Parathyroid adenoma (tissue), 2 donors: Measurements from ENCODE around the gene TRIM28.
A peak's percentile ranks its signal among the peaks of the same experiment; 100 is the strongest.

Experiments used
- H2AFZ ChIP-seq: fragments of 300-600 bp; sonication (generic); one replicate; pipeline ENCODE4 v1.7.0; 2017; ENCODE audit warnings: antibody characterized with exemption, mild to moderate bottlenecking
- H3K27ac ChIP-seq: fragments of 300-600 bp; sonication (generic); one replicate; pipeline ENCODE4 v1.7.0; 2017
- H3K27me3 ChIP-seq: fragments of 300-600 bp; sonication (generic); one replicate; pipeline ENCODE4 v1.7.0; 2017; ENCODE audit warnings: low read length; ENCODE audit not compliant: control insufficient read depth, insufficient read depth
- H3K36me3 ChIP-seq: fragments of 300-600 bp; sonication (generic); one replicate; pipeline ENCODE4 v1.7.0; 2017; ENCODE audit warnings: low read length; ENCODE audit not compliant: control insufficient read depth, insufficient read depth
- H3K4me1 ChIP-seq: fragments of 300-600 bp; sonication (generic); one replicate; pipeline ENCODE4 v1.7.0; 2017; ENCODE audit warnings: control low read depth
- H3K4me2 ChIP-seq: fragments of 300-600 bp; sonication (generic); one replicate; pipeline ENCODE4 v1.7.0; 2017; ENCODE audit warnings: low read length
- H3K4me3 ChIP-seq: fragments of 300-600 bp; sonication (generic); one replicate; pipeline ENCODE4 v1.7.0; 2017; ENCODE audit warnings: low read depth, low read length
- H3K79me2 ChIP-seq: fragments of 300-600 bp; sonication (generic); one replicate; pipeline ENCODE4 v1.7.0; 2017; ENCODE audit warnings: control low read depth
- H3K9ac ChIP-seq: fragments of 300-600 bp; sonication (generic); one replicate; pipeline ENCODE4 v1.7.0; 2017; ENCODE audit warnings: mild to moderate bottlenecking
- H3K9me3 ChIP-seq: fragments of 300-600 bp; sonication (generic); one replicate; pipeline ENCODE4 v1.7.0; 2017; ENCODE audit warnings: low read length; ENCODE audit not compliant: control insufficient read depth
- CTCF ChIP-seq: fragments of 300-600 bp; sonication (generic); IDR thresholded peaks from one replicate; pipeline ENCODE4 v1.7.0; 2017; ENCODE audit warnings: antibody characterized with exemption, mild to moderate bottlenecking
- donor health status: primary hyperparathyroidism.

The TRIM28 gene

GRCh38 chr19:58559275-58560006, 15.6 kb downstream of the TRIM28 start:
- Histone ChIP-seq H3K27ac (peak overlapping the region; percentile 100), H3K4me3 (peak overlapping the region; percentile 91), H3K36me3 (no peaks in the 10 kb centered on the region), H3K9ac (peak overlapping the region; percentile 91), H3K9me3 (no peaks in the 10 kb centered on the region), H3K4me1 (peaks cover 41% of the 10 kb centered on the region), H2AFZ (peak overlapping the region; percentile 92), H3K79me2 (peaks cover 31% of the 10 kb centered on the region), H3K27me3 (no peaks in the 10 kb centered on the region), H3K4me2 (peak overlapping the region; percentile 82)
- TF ChIP-seq CTCF: no peak

DNA sequence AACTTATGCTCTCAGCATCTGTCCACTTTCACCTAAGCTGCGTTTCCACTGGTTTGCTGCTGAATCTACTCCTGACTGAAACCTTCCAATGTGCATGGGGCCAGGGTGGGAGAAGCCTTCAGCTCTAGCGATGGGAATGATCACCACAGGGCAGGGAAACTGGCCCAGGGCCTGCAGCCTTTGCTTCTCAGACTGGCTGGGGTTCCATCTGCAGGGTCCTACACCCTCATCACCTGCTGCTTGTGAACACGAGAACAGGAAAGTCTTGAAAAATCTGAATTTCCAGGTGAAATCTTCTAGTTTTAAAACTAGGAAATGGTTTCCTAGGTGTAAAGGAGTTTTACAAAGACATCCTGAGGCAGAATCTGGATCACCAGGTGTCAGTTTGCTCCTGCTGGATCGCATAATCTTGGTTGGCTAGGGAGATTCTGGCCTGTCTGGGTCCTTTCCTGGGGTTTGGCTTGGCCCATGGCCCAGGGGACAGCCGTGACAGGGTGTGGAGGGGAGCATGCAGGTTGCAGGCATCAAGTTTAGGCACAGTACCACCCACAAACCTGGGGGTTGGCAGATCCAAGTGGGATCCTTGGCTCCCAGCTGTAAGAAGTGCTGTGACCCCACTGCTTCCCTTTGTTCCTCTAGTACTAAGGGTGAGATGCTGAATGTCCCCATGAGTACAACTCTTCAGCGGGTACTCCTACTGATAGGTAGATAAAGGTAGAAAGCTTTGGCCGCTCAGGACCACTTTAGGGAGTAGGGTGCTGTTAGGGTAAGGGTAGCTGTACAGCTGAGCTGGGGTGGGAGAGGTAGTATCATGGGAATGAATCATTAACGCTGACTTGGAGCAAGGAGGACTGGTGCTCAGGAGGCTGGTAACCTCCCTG, 16.4 kb downstream of the TRIM28 start:
- H3K36me3 ChIP-seq: no peaks in the 10 kb centered on the region
- H3K4me2 ChIP-seq: peak overlapping the region; percentile 82
- TF ChIP-seq CTCF: no peak
- peak overlapping the region; percentile 92 for H2AFZ ChIP-seq
- H3K27ac ChIP-seq: peak overlapping the region; percentile 100
- H3K4me1 ChIP-seq: peaks cover 39% of the 10 kb centered on the region
- H3K79me2 ChIP-seq: peaks cover 28% of the 10 kb centered on the region
- H3K27me3 ChIP-seq: no peaks in the 10 kb centered on the region
- H3K9me3 ChIP-seq: no peaks in the 10 kb centered on the region
- no peak overlapping the region for H3K9ac ChIP-seq
- H3K4me3 ChIP-seq: peak overlapping the region; percentile 91

DNA sequence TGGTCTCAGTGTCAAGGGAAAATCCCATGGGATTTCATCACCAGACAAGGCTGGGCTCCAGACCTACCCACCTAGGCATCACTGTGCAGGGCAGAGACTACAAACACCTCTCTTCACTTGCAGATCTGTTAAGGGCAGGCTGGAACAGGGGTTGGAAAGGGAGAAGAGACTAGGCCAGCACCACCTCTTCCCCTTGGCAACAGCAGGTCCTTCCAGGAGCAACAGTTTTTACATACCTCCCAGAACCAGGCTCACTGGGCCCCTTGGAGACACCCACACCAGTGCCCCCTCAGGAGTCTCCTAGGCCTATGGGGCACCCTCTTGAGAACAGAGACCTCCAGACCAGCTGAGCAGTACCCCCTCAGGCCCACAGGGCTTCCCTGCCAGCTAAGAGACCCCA, 17.1 kb downstream of the TRIM28 start:
- H3K4me1 ChIP-seq: peaks cover 35% of the 10 kb centered on the region
- no peak for TF ChIP-seq CTCF

DNA sequence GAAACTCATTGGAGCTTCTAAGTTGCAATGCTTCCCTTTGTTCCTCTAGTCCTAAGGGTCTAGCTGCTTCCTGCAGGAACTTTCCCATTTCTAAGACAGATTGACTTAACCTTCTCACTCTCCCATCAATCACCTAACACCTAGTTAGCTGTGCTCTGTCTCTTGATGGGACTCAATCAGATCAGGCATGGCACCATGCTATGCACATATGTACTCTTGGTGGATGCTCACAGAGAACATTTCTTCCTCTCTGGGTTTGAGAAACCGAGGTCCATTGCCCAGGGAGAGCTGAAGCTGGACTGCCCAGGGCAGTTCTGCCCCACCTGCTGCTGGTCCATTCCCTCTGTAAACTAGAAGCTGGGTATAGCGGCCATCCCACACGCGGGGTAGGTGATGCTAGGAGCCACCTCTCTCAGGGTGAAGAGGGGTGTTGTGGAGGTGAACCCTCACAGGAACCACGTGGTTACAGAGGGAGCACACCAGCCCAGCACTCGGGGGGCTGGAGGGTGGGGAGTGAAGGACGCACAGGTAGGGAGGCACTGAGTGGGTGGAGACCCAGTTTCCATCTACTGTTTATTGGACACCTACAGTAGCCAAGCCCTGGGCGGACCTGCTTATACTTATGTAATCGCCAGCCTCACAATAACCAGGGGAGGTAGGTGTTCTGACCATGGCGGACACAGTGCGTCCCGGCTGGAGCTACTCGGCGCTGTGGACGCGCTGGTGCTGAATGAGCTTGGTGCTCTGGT, 17.7 kb downstream of the TRIM28 start:
- Histone ChIP-seq H3K4me3 (peak overlapping the region; percentile 47), H3K9ac (no peak overlapping the region), H3K4me1 (peaks cover 30% of the 10 kb centered on the region), H3K27me3 (no peaks in the 10 kb centered on the region), H2AFZ (peak overlapping the region; percentile 65), H3K79me2 (peaks cover 15% of the 10 kb centered on the region), H3K9me3 (no peaks in the 10 kb centered on the region), H3K4me2 (peak overlapping the region; percentile 59), H3K36me3 (no peaks in the 10 kb centered on the region), H3K27ac (peak overlapping the region; percentile 71)
- TF ChIP-seq CTCF: no peak

More for the DNA sequence above, 17.1 kb downstream of the TRIM28 start:
- Histone ChIP-seq H3K9me3 (no peaks in the 10 kb centered on the region), H3K9ac (no peak overlapping the region), H2AFZ (no peak overlapping the region), H3K79me2 (peaks cover 21% of the 10 kb centered on the region), H3K27me3 (no peaks in the 10 kb centered on the region), H3K4me2 (no peak overlapping the region), H3K4me3 (no peak overlapping the region), H3K36me3 (no peaks in the 10 kb centered on the region), H3K27ac (no peak overlapping the region)
